H1 (cell line): ENCODE measurements around the gene DNAJC7. TPM values are rescaled to one million over a fixed set of nuclear protein-coding genes. Genes with fewer than 3 reads are reported as not detected.

Experiments
- SUZ12 ChIP-seq: fragments of 200-600 bp; sonication (generic); IDR thresholded peaks from 2 replicates; pipeline ENCODE4 v1.6.1; 2012; ENCODE audit warnings: mild to moderate bottlenecking, inconsistent platforms, low read length, moderate library complexity, mixed read lengths
- YY1 ChIP-seq: IDR thresholded peaks from 2 replicates; pipeline ENCODE4 v1.6.1; 2011; ENCODE audit warnings: low read depth, mild to moderate bottlenecking, low read length
- polyA plus RNA-seq, 7 experiments: library from polyadenylated mRNA; depleted of rRNA in 3 of 7; stranded (reverse) in 5 of 7; unstranded in 2 of 7; fragments of >200 nt in 5 of 7; fragments of 200-250 nt in 2 of 7; gene quantifications; 1 replicate in 5 of 7; 2 replicates in 1 of 7; 4 replicates in 1 of 7; pipeline versions ENCODE4 v1.2.1 to v1.2.3, GENCODE V29; 2011 to 2013; ENCODE audit warnings: missing spikeins in 2 of 7, mixed read lengths in 2 of 7
- total RNA-seq: library from RNA; stranded (reverse); fragmentation: NEBNext Ultra II Directional; extraction: Animal tissue kit (Norgen Biotek cat#: 25700); gene quantifications from 2 replicates; pipeline ENCODE4 v1.2.1, GENCODE V29; 2021

The DNAJC7 gene
- total and polyA plus RNA-seq, 2 of the 8 experiments (the other 6 are each of a cell fraction or from before 2014, with no cell fraction given), result 31.0 to 148 TPM

DNA sequence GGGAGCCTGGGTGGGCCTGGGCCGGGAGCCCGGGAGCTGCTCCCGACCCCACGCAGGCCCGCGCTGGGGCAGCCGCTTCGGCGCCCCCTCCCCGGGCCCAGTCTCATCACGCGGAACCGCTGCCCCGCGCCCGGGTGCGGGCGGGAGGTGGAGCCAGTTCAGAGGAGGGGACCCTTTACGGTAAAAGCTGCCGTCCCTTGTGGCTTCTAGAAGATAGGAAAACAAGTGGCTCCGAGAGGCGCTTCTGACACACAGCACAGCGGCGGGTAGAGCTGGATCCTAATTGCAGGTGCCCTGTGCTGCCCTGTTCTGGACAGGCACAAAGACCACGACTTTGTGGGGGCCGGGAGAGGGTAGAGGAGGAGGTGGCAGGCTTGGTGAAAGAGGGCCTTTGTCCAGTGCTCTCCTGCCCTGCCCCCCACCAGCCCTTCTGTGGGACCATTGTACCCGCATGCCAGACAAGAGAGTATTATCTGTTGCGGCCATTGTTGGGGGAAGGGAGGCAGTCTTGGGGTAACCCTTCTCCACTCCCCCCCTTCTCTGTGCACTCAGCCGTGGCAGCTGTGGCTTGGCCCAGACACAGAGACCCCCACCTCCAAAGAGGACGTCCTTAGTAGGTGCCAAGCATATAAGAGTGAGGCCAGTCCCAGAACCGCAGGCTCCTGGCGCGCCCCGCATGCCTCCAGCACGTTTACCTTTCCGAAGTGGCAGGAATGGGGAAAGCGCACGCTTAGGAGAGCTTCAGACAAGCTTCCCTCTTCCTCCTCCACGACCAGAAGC, 49.9 kb downstream of the DNAJC7 start (continued):
- no peak for TF ChIP-seq SUZ12
- TF ChIP-seq YY1, result peak; percentile 69; the same call in 1 of the 2 replicates
